Testis (tissue), 3 donors: ENCODE measurements around the gene ARHGAP22. TPM values are rescaled to one million over a fixed set of nuclear protein-coding genes. Genes with fewer than 3 reads are reported as not detected.

Source experiments
- DNase-seq: peaks from one replicate; pipeline ENCODE4 v3.0.0-alpha.2; 2019
- H3K27ac ChIP-seq, 2 donors: fragments of 200-600 bp; sonication (generic); one replicate each; pipeline ENCODE4 v1.5.1; 2019
- H3K27me3 ChIP-seq: fragments of 200-600 bp; sonication (generic); one replicate; pipeline ENCODE4 v1.5.1; 2019
- H3K36me3 ChIP-seq: fragments of 200-600 bp; sonication (generic); one replicate; pipeline ENCODE4 v1.5.1; 2017; ENCODE audit warnings: low read depth; ENCODE audit errors: missing control alignments
- H3K4me1 ChIP-seq: fragments of 200-600 bp; sonication (generic); one replicate; pipeline ENCODE4 v1.5.1; 2019
- H3K4me3 ChIP-seq, 2 donors: fragments of 200-600 bp; sonication (generic); one replicate each; pipeline ENCODE4 v1.5.1; 2017 to 2019
- H3K9me3 ChIP-seq: fragments of 200-600 bp; sonication (generic); one replicate; pipeline ENCODE4 v1.5.1; 2017
- POLR2A ChIP-seq: fragments of 450-650 bp; IDR thresholded peaks from one replicate; pipeline ENCODE4 v1.6.1; 2017; ENCODE audit warnings: antibody characterized with exemption, mild to moderate bottlenecking, moderate library complexity
- WGBS, 2 donors: methylation state at CpG; one replicate each; pipeline ENCODE4 v1.1.5; 2018; 5-methylcytosine and 5-hydroxymethylcytosine counted together
- intact Hi-C: fragments of 100-400 bp; cut with DNase I; formaldehyde crosslinking; loops from one replicate; pipeline ENCODE4 v1.15.1; 2023; ENCODE audit warnings: low total_unique reads
- polyA plus RNA-seq: library from polyadenylated mRNA; stranded (reverse); fragments of 350-450 nt; fragmentation: Illumina TruSeq; extraction: RNeasy Lipid Tissue Mini Kit (QIAGEN cat#74804); gene quantifications from one replicate; pipeline ENCODE4 v1.2.3, GENCODE V29; 2014; ENCODE audit warnings: low read depth, low replicate concordance; ENCODE audit not compliant: insufficient read depth
- total RNA-seq, 2 donors: library from RNA; depleted of rRNA; stranded (reverse); fragments of >200 nt; gene quantifications; one replicate each; pipeline ENCODE4 v1.2.3, GENCODE V29; 2016
- TF ChIP-seq, protein P1 (sequence below), 3 experiments: fragments of 450-650 bp in 2 of 3; fragments of 200-600 bp in 1 of 3; sonication (generic) in 1 of 3; IDR thresholded peaks; one replicate each; pipeline ENCODE4 v1.5.1; 2016 to 2019; ENCODE audit warnings: antibody characterized with exemption in 3 of 3, mild to moderate bottlenecking in 2 of 3, moderate library complexity in 1 of 3

The ARHGAP22 gene
- total and polyA plus RNA-seq, 3 donors from 2014 or later = 6.2 to 11.9 (median 8.8) TPM

DNA sequence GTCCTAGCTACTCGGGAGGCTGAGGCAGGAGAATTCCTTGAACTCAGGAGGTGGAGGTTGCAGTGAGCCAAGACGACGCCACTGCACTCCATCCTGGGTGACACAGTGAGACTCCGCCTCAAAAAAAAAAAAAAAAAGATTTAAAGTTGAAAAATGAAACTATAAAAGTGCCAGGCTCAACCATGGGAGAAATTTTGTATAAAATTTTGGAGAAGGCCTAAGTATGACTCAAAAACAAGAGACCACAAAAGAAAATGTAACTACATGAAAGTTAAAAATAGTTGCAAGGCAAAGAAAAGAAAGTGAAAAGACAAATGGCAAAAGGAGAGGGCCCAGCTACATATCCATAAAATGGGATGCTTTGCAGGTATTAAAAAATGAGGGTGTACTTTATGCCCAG lies 104.1 kb downstream of the ARHGAP22 start:
- no peaks in the 10 kb centered on the region for H3K9me3 ChIP-seq
- no peaks in the 10 kb centered on the region for H3K36me3 ChIP-seq
- H3K4me1 ChIP-seq = peaks cover 8% of the 10 kb centered on the region
- intact Hi-C loops = no loop called here
- no peaks in the 10 kb centered on the region for H3K27me3 ChIP-seq
- no peak for DNase-seq
- no peak overlapping the region for H3K4me3 ChIP-seq
- H3K27ac ChIP-seq = no peak overlapping the region
- 86 to 90% methylated on average over 4 of the region's 4 CpGs for WGBS, 2 donors
- TF ChIP-seq POLR2A = no peak
- TF ChIP-seq, protein P1, sequence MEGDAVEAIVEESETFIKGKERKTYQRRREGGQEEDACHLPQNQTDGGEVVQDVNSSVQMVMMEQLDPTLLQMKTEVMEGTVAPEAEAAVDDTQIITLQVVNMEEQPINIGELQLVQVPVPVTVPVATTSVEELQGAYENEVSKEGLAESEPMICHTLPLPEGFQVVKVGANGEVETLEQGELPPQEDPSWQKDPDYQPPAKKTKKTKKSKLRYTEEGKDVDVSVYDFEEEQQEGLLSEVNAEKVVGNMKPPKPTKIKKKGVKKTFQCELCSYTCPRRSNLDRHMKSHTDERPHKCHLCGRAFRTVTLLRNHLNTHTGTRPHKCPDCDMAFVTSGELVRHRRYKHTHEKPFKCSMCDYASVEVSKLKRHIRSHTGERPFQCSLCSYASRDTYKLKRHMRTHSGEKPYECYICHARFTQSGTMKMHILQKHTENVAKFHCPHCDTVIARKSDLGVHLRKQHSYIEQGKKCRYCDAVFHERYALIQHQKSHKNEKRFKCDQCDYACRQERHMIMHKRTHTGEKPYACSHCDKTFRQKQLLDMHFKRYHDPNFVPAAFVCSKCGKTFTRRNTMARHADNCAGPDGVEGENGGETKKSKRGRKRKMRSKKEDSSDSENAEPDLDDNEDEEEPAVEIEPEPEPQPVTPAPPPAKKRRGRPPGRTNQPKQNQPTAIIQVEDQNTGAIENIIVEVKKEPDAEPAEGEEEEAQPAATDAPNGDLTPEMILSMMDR (IDR thresholded peaks at IDR 0.05) = no peak

DNA sequence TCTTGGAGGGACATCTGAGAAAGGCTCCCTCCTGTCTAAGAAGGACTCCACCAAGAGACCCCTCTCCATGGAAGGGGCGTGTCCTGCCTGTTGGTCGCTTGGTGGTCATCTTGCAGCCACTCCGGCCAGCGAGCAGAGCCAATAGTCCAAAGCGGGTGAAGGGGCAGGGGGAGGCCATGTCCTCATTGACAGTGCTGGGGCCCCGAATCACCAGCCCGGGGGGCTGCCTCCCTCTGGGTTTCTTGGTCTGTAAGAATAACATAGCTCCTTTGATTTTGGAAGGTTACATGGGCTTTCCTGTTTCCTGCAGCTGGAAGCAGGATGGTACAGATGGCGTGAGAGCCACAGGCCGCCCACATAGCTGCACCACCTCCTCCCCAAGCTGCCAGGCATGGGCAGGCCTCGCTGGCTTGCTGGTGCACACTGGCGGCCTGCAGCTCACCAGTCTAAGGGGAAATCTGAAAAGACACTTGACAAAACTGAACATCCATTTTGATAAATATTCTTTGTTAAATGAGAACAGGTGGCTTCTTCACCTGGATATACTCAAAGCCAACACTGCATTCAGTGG lies 105.8 kb downstream of the ARHGAP22 start:
- Histone ChIP-seq H3K4me3 (no peak overlapping the region), H3K27me3 (no peaks in the 10 kb centered on the region), H3K36me3 (no peaks in the 10 kb centered on the region), H3K27ac (no peak overlapping the region), H3K9me3 (no peaks in the 10 kb centered on the region), H3K4me1 (peaks cover 8% of the 10 kb centered on the region)
- no peak for DNase-seq
- TF ChIP-seq, protein P1 (IDR thresholded peaks at IDR 0.05) = no peak
- TF ChIP-seq POLR2A = no peak
- intact Hi-C loops = no loop called here
- WGBS, 2 donors = 80 to 86% methylated on average over 10 to 11 of the region's 11 CpGs

DNA sequence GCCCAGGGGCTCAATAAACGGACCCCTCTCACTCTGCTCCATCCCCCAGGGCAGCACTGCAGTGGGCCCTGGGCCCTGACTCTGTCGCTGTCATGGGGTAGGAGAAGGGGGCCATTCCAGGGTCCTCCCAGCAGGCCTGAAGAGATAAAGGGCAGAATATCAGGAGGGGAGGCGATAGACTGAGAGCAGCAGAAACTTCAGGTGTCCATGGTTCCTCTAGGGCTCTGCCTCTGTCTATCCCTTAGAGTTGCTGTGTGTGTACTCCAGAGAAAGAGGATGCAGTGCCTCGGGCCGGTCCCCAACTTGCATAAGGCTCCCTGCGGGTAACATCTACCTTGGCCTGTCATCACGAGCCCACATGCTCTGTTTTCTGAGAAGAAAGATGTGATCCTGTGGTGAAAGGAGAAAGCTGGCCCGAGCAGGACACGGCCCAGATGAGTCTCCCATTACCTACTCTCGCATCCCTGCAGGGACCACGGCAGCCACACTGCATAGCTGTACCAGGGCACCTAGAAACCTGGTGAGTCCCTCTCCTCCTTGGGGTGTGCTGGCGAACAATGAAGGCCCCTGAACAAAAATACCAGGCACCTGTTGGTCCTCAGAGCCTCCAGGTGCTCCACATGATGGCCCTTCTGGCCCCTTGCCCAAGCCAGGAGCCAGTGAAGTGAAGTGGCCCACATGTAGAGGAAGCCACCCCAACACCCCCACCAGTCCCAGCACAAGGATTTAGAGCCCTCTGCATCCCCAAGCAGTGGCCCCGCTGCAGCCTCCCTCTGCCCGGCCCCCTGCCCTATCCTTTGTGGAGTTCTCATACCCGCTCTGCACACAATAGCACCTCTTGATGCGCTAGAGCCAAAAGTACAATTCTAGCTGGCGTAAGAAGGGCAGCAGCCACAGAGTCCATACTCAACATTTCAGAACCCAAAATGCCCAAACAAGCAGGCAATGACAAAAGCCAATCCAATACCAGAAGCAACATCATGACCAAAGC lies 106.8 kb downstream of the ARHGAP22 start:
- 90 to 91% methylated on average over 14 to 17 of the region's 17 CpGs for WGBS, 2 donors
- DNase-seq = no peak

DNA sequence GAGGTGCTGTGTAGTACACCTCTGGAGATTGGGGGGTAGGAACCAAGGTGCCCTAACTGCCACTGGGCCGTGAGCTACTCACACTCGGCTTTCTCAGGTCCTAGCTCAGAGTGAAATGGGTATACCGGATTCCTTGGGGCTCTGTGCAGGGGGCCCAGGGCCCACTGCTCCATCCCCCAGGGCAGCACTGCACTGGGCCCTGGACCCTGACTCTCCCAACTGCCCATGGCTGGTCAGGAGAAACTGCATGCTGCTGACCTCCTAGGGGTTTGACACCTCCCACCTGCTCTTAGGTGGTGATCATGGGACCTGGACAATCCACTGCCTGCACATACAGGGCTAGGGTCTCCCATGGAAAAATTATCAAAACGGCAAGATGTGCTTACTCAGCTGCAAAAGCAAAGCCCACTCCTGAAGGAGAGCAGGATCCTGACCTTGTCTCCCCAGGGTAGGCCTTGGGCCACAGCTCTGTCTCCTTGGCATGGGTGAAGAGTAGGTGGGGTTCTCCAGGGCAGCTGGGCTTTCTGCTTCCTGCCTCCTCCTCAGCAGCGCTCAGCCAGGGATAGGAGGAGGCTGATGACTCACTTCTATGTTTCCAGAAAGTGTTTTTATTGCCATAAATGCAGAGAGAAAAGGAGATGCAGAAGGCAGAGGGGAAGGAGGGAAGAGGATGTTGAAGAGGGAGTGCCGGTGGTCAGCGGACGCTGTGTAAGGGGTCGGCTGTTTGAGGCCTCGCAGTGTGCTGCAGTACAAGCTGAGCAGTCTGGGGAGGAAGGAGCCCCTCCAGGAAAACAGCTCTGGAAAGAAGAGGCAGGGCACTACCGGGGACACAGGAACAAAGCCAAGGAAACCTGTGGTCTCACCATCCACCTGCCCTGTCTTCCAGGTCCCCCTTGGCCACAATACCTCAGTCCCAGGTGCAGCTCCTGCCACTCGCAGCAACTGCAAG lies 107.8 kb downstream of the ARHGAP22 start:
- no peak overlapping the region for H3K4me3 ChIP-seq
- WGBS, 2 donors = 55 to 57% methylated on average over 10 to 12 of the region's 12 CpGs
- H3K27me3 ChIP-seq = no peaks in the 10 kb centered on the region
- no peaks in the 10 kb centered on the region for H3K9me3 ChIP-seq
- intact Hi-C loops = no loop called here
- no peaks in the 10 kb centered on the region for H3K36me3 ChIP-seq
- no peak overlapping the region for H3K27ac ChIP-seq
- no peak for DNase-seq
- H3K4me1 ChIP-seq = peaks cover 8% of the 10 kb centered on the region
- no peak for TF ChIP-seq POLR2A
- TF ChIP-seq, protein P1 (IDR thresholded peaks at IDR 0.05) = no peak

More for the DNA sequence above, 106.8 kb downstream of the ARHGAP22 start:
- H3K4me1 ChIP-seq = peaks cover 8% of the 10 kb centered on the region
- no peaks in the 10 kb centered on the region for H3K27me3 ChIP-seq
- intact Hi-C loops = no loop called here
- H3K27ac ChIP-seq = no peak overlapping the region
- H3K36me3 ChIP-seq = no peaks in the 10 kb centered on the region
- TF ChIP-seq POLR2A = no peak
- TF ChIP-seq, protein P1 (IDR thresholded peaks at IDR 0.05) = no peak
- H3K4me3 ChIP-seq = no peak overlapping the region
- H3K9me3 ChIP-seq = no peaks in the 10 kb centered on the region
